WERI-Rb-1 (cell line): ENCODE results near the gene TCF7L1.

Source experiments
- DNase-seq: peaks from one replicate; pipeline ENCODE4 v3.0.0-alpha.2; 2020
- H3K27ac ChIP-seq: fragments of 250-450 bp; sonication (Bioruptor Pico); 2 replicates; pipeline ENCODE4 v1.5.1; 2020; ENCODE audit warnings: mild to moderate bottlenecking, moderate library complexity
- H3K27me3 ChIP-seq: fragments of 250-450 bp; sonication (Bioruptor Pico); 2 replicates; pipeline ENCODE4 v1.5.1; 2021; ENCODE audit warnings: mild to moderate bottlenecking, low read depth, moderate library complexity; ENCODE audit not compliant: insufficient read depth, severe bottlenecking
- H3K36me3 ChIP-seq: fragments of 250-450 bp; sonication (Bioruptor Pico); 2 replicates; pipeline ENCODE4 v1.5.1; 2020; ENCODE audit warnings: mild to moderate bottlenecking, moderate library complexity
- H3K4me3 ChIP-seq: 2 replicates; pipeline ENCODE4 v1.5.1; 2011; ENCODE audit warnings: low read depth, mild to moderate bottlenecking, control low read depth, low read length
- H3K9me3 ChIP-seq: fragments of 250-450 bp; sonication (Bioruptor Pico); 2 replicates; pipeline ENCODE4 v1.5.1; 2021; ENCODE audit warnings: mild to moderate bottlenecking, moderate library complexity; ENCODE audit not compliant: severe bottlenecking
- TF ChIP-seq, protein P1 (sequence below): IDR thresholded peaks from 2 replicates; pipeline ENCODE4 v1.5.1; 2011; ENCODE audit warnings: low read depth, mild to moderate bottlenecking, control low read depth, inconsistent platforms, low read length

Gene TCF7L1

DNA sequence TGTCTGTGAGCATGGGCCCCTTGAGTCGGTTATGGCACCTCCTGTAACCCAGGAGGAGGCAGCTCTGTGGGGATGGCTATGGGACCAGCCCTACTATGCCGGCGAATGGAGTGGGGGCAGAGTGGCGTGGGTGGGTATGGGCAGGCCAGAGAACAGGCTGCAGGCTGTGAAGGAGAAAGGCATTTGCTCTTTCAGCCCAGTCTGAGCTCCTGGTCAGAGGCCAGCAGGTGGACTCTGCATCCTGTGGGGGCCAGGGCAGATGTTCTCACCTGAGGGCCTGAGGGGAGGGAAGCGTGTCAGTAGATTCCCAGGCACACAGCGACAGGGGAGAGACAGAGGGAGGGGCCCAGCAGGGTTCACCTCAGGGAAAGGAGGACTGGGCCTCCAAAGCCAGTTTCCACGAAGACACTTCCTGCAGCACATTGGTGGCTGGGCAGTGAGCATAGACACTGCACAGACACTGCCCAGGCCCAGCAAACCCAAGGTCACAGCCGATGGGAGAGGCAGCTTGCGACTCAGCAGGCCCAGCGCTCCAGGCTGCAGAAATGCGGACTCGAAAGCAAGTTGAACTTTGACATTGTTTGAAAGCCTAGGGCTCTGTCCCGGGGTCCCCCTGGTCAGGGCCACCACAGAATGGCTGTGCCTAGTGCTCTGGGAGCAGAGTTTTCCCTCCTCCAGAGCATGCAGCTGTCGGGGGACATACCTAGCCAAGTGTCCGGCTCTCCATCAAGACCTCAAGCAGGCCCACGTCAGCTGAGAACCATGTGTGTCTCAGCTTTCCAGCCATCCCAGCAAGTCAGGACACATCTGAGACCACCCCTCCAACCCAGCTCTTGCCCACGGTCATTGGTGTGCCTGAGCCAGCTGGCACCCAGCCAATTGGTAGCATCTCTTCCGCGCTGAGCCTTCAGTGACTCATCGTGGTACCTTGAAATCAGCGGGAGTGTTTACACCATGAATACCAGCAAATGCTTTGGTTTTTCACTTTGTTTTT, 140.8 kb downstream of the TCF7L1 start:
- Histone ChIP-seq H3K27ac (no peak overlapping the region), H3K27me3 (no peaks in the 10 kb centered on the region), H3K36me3 (no peaks in the 10 kb centered on the region), H3K4me3 (no peak overlapping the region), H3K9me3 (no peaks in the 10 kb centered on the region)
- no peak for DNase-seq
- TF ChIP-seq, protein P1, sequence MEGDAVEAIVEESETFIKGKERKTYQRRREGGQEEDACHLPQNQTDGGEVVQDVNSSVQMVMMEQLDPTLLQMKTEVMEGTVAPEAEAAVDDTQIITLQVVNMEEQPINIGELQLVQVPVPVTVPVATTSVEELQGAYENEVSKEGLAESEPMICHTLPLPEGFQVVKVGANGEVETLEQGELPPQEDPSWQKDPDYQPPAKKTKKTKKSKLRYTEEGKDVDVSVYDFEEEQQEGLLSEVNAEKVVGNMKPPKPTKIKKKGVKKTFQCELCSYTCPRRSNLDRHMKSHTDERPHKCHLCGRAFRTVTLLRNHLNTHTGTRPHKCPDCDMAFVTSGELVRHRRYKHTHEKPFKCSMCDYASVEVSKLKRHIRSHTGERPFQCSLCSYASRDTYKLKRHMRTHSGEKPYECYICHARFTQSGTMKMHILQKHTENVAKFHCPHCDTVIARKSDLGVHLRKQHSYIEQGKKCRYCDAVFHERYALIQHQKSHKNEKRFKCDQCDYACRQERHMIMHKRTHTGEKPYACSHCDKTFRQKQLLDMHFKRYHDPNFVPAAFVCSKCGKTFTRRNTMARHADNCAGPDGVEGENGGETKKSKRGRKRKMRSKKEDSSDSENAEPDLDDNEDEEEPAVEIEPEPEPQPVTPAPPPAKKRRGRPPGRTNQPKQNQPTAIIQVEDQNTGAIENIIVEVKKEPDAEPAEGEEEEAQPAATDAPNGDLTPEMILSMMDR = no peak

DNA sequence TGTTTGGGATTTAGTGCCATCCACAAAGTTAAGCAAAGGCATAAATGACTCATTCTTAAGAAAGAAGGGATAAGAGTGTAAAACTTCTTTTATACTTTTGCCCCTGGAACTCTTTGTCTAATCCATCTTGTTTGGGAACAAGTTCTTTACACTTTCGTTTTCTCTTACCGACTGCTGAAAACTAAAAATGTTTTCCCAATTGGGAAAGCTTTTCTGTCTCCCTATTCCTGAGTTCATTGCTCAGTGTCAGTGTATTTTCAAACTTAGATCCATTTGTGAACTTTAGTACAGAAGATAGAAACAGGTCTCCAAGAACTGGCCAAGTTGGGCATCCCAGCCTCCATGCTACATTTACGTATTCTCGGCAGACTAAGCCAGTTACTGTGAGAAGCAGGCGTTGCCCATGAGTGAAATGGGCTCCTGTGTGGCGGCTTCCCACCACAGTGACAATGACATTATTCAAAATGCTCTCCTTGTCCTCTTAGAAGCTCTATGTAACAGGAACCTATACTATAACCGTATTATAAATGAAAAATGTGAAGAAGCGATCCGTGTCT, 142.9 kb downstream of the TCF7L1 start:
- H3K36me3 ChIP-seq = no peaks in the 10 kb centered on the region
- DNase-seq = no peak
- no peak overlapping the region for H3K27ac ChIP-seq
- no peak overlapping the region for H3K4me3 ChIP-seq
- TF ChIP-seq, protein P1 = no peak
- no peaks in the 10 kb centered on the region for H3K9me3 ChIP-seq
- H3K27me3 ChIP-seq = no peaks in the 10 kb centered on the region

DNA sequence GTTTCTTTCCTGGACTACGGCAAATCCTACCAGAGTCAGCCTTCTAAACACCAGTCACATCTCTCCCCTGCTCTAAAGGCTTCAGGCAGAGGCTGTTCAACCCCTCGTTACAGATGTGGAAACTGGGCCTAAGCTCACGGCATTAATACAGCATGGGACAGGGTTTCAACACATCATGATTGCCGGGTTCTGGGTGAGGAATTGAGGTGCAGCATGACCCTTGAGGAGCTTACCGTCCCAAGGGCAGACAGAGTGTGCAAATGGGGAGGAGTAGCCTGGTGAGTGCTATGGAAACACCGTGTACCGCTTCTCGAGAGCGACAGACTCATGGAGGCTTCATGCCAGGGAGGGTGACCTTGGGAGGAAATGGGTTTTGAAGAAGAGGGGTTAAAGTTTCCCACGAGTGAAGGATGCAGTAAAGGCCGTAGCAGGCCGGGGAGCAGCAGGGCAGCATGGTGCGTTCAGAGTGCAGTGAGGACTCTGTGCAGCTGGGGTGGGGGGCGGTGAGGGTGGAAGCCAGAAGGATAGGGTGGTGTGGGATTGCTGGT, 143.5 kb downstream of the TCF7L1 start:
- no peak overlapping the region for H3K4me3 ChIP-seq
- no peak overlapping the region for H3K27ac ChIP-seq
- H3K27me3 ChIP-seq = no peaks in the 10 kb centered on the region
- no peaks in the 10 kb centered on the region for H3K36me3 ChIP-seq
- no peak for DNase-seq
- no peaks in the 10 kb centered on the region for H3K9me3 ChIP-seq
- TF ChIP-seq, protein P1 = no peak

DNA sequence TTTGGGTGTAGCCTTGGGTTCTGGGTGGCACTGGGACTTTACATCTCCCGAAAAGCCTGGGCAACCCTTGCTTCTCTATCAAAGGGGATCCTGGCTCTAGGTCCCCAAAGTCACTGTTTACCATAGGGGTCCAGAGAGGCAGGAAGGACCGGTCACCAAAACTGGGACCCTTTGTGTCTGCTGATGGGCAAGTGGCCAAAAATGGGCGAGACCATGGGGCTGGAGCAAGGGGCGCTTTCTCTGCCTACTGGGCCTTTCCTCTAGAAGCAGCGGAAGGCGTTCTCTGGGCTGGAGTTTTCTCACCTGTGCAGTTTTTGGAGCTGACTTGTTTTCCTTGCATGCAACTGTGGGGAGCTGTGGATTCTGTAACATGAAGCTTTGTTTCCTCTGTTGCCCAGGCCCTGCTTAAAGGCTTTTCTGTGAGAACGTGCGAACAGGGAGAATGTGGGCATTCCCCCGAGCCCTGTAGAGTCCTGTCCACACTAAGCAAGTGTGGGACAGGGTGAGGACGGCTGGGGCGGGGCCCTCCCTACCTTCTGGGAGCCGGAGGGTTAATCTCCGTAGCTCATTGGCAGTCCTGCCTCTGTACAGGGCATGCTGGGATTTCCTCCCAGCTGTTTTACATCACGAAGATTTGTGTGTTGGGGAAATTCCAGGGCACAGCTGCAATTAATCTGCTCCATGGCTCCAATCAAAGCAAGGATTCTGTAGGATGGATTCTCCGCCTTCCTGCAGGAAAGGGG, 144.4 kb downstream of the TCF7L1 start:
- TF ChIP-seq, protein P1 = no peak
- H3K36me3 ChIP-seq = no peaks in the 10 kb centered on the region
- DNase-seq = no peak
- H3K4me3 ChIP-seq = no peak overlapping the region
- H3K27me3 ChIP-seq = no peaks in the 10 kb centered on the region
- H3K9me3 ChIP-seq = no peaks in the 10 kb centered on the region
- H3K27ac ChIP-seq = no peak overlapping the region

DNA sequence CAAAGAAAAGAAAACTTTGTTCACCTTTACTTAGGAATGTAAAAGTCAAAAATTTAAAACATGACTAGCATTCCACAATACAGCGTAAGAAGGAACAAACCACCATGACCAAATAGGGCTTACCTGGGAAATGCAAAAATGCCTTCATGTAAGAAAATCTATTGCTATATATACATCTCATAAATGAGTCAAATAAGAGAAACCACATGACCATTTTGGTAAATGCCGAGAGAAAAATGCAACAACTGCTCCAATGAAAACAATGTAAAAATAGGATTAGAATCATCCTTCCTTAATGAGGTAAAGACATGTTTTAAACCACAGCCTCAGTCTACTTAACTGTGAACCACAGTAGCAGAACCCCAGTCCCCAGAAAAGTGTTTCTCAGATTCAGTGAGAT, 145.2 kb downstream of the TCF7L1 start:
- Histone ChIP-seq H3K4me3 (no peak overlapping the region), H3K27me3 (no peaks in the 10 kb centered on the region), H3K36me3 (no peaks in the 10 kb centered on the region), H3K27ac (no peak overlapping the region), H3K9me3 (no peaks in the 10 kb centered on the region)
- TF ChIP-seq, protein P1 = no peak
- DNase-seq = no peak
